Measurements from ENCODE around the gene KLK14. TPM values are rescaled to one million over a fixed set of nuclear protein-coding genes. Genes with fewer than 3 reads are reported as not detected.

The KLK14 gene
- total RNA-seq, 1 donor from 2014 or later: 1.2 TPM

GRCh38 chr19:51070334-51071094, 12.2 kb downstream of the KLK14 start:
- DNase-seq (ENCODE audit: low spot score): no peak
- H3K27me3 Mint-ChIP-seq (ENCODE audit: insufficient read depth): peaks cover 26% of the 10 kb centered on the region
- H3K27ac Mint-ChIP-seq: no peak overlapping the region
- no peaks in the 10 kb centered on the region for H3K36me3 Mint-ChIP-seq (ENCODE audit: low read depth)
- no peaks in the 10 kb centered on the region for H3K4me1 Mint-ChIP-seq (ENCODE audit: low read depth)
- H3K9me3 Mint-ChIP-seq: peaks cover 12% of the 10 kb centered on the region
- intact Hi-C loops (cut with micrococcal nuclease): no loop called here
- no peak overlapping the region for H3K4me3 Mint-ChIP-seq

- no peaks in the 10 kb centered on the region for H3K36me3 Mint-ChIP-seq (ENCODE audit: low read depth)
- H3K9me3 Mint-ChIP-seq: no peaks in the 10 kb centered on the region
- no peak overlapping the region for H3K27ac Mint-ChIP-seq
- peaks cover 23% of the 10 kb centered on the region for H3K27me3 Mint-ChIP-seq (ENCODE audit: insufficient read depth)
- no peak for DNase-seq (ENCODE audit: low spot score)
- intact Hi-C loops (cut with micrococcal nuclease): no loop called here
- no peak overlapping the region for H3K4me3 Mint-ChIP-seq
- H3K4me1 Mint-ChIP-seq (ENCODE audit: low read depth): no peaks in the 10 kb centered on the region
These were observed 16.1 kb downstream of the KLK14 start for GRCh38 chr19:51066393-51067186.

GRCh38 chr19:51065221-51065960, 17.3 kb downstream of the KLK14 start:
- no peak overlapping the region for H3K4me3 Mint-ChIP-seq

GRCh38 chr19:51064534-51065220, 18.0 kb downstream of the KLK14 start, which contains the start of gene KLK13:
Gene KLK13, minus strand, starts transcription at chr19:51065092. Its CDS starts 25 bp downstream, at chr19:51065067.
- no peak for DNase-seq (ENCODE audit: low spot score)
- no peaks in the 10 kb centered on the region for H3K9me3 Mint-ChIP-seq
- H3K36me3 Mint-ChIP-seq (ENCODE audit: low read depth): no peaks in the 10 kb centered on the region
- no peak within 1 kb of the TSS for H3K4me3 Mint-ChIP-seq
- no peak within 1 kb of the TSS for H3K27ac Mint-ChIP-seq
- peaks cover 20% of the 10 kb centered on the region for H3K27me3 Mint-ChIP-seq (ENCODE audit: insufficient read depth)
- H3K4me1 Mint-ChIP-seq (ENCODE audit: low read depth): no peaks in the 10 kb centered on the region
- intact Hi-C loops (cut with micrococcal nuclease): no loop called here

More at GRCh38 chr19:51065221-51065960, 17.3 kb downstream of the KLK14 start:
- Mint-ChIP-seq H3K9me3 (no peaks in the 10 kb centered on the region), H3K4me1 (ENCODE audit: low read depth) (no peaks in the 10 kb centered on the region), H3K27ac (no peak overlapping the region), H3K27me3 (ENCODE audit: insufficient read depth) (peaks cover 20% of the 10 kb centered on the region), H3K36me3 (ENCODE audit: low read depth) (no peaks in the 10 kb centered on the region)
- intact Hi-C loops (cut with micrococcal nuclease): no loop called here
- DNase-seq (ENCODE audit: low spot score): no peak

GRCh38 chr19:51063664-51064063, 19.0 kb downstream of the KLK14 start:
- DNase-seq (ENCODE audit: low spot score): no peak
- H3K4me1 Mint-ChIP-seq (ENCODE audit: low read depth): no peaks in the 10 kb centered on the region
- H3K36me3 Mint-ChIP-seq (ENCODE audit: low read depth): no peaks in the 10 kb centered on the region
- intact Hi-C loops (cut with micrococcal nuclease): no loop called here
- H3K4me3 Mint-ChIP-seq: no peak overlapping the region
- H3K27me3 Mint-ChIP-seq (ENCODE audit: insufficient read depth): peaks cover 20% of the 10 kb centered on the region
- no peaks in the 10 kb centered on the region for H3K9me3 Mint-ChIP-seq
- H3K27ac Mint-ChIP-seq: no peak overlapping the region

GRCh38 chr19:51060973-51061372, 21.7 kb downstream of the KLK14 start:
- Mint-ChIP-seq H3K4me3 (no peak overlapping the region), H3K36me3 (ENCODE audit: low read depth) (no peaks in the 10 kb centered on the region), H3K9me3 (no peaks in the 10 kb centered on the region), H3K27me3 (ENCODE audit: insufficient read depth) (peaks cover 12% of the 10 kb centered on the region), H3K27ac (no peak overlapping the region), H3K4me1 (ENCODE audit: low read depth) (no peaks in the 10 kb centered on the region)
- no peak for DNase-seq (ENCODE audit: low spot score)
- intact Hi-C loops (cut with micrococcal nuclease): no loop called here

GRCh38 chr19:51060336-51060735, 22.4 kb downstream of the KLK14 start:
- peaks cover 13% of the 10 kb centered on the region for H3K27me3 Mint-ChIP-seq (ENCODE audit: insufficient read depth)
- DNase-seq (ENCODE audit: low spot score): no peak
- no peak overlapping the region for H3K27ac Mint-ChIP-seq
- H3K36me3 Mint-ChIP-seq (ENCODE audit: low read depth): no peaks in the 10 kb centered on the region
- no peaks in the 10 kb centered on the region for H3K9me3 Mint-ChIP-seq
- intact Hi-C loops (cut with micrococcal nuclease): no loop called here
- no peaks in the 10 kb centered on the region for H3K4me1 Mint-ChIP-seq (ENCODE audit: low read depth)
- H3K4me3 Mint-ChIP-seq: no peak overlapping the region

- no peak for DNase-seq (ENCODE audit: low spot score)
- Mint-ChIP-seq H3K27me3 (ENCODE audit: insufficient read depth) (peaks cover 13% of the 10 kb centered on the region), H3K4me3 (no peak overlapping the region), H3K27ac (no peak overlapping the region), H3K4me1 (ENCODE audit: low read depth) (no peaks in the 10 kb centered on the region), H3K36me3 (ENCODE audit: low read depth) (no peaks in the 10 kb centered on the region), H3K9me3 (no peaks in the 10 kb centered on the region)
- intact Hi-C loops (cut with micrococcal nuclease): no loop called here
These were observed 23.0 kb downstream of the KLK14 start for GRCh38 chr19:51059715-51060114.

GRCh38 chr19:51055866-51056265, 26.8 kb downstream of the KLK14 start:
- H3K4me3 Mint-ChIP-seq: no peak overlapping the region
- intact Hi-C loops (cut with micrococcal nuclease): no loop called here
- H3K9me3 Mint-ChIP-seq: no peaks in the 10 kb centered on the region

GRCh38 chr19:51047031-51047335, 35.7 kb downstream of the KLK14 start:
- Mint-ChIP-seq H3K27ac (no peak overlapping the region), H3K9me3 (no peaks in the 10 kb centered on the region), H3K4me3 (no peak overlapping the region), H3K4me1 (ENCODE audit: low read depth) (no peaks in the 10 kb centered on the region), H3K36me3 (ENCODE audit: low read depth) (no peaks in the 10 kb centered on the region), H3K27me3 (ENCODE audit: insufficient read depth) (peaks cover 14% of the 10 kb centered on the region)
- intact Hi-C loops (cut with micrococcal nuclease): no loop called here
- no peak for DNase-seq (ENCODE audit: low spot score)

More at GRCh38 chr19:51055866-51056265, 26.8 kb downstream of the KLK14 start:
- DNase-seq (ENCODE audit: low spot score): no peak
- H3K4me1 Mint-ChIP-seq (ENCODE audit: low read depth): no peaks in the 10 kb centered on the region
- H3K27me3 Mint-ChIP-seq (ENCODE audit: insufficient read depth): peaks cover 4% of the 10 kb centered on the region
- no peaks in the 10 kb centered on the region for H3K36me3 Mint-ChIP-seq (ENCODE audit: low read depth)
- H3K27ac Mint-ChIP-seq: no peak overlapping the region

GRCh38 chr19:51044327-51044726, 38.4 kb downstream of the KLK14 start:
- intact Hi-C loops (cut with micrococcal nuclease): no loop called here

GRCh38 chr19:51043497-51043896, 39.2 kb downstream of the KLK14 start:
- intact Hi-C loops (cut with micrococcal nuclease): no loop called here
- no peaks in the 10 kb centered on the region for H3K9me3 Mint-ChIP-seq
- no peaks in the 10 kb centered on the region for H3K4me1 Mint-ChIP-seq (ENCODE audit: low read depth)
- DNase-seq (ENCODE audit: low spot score): no peak
- no peaks in the 10 kb centered on the region for H3K36me3 Mint-ChIP-seq (ENCODE audit: low read depth)
- H3K4me3 Mint-ChIP-seq: no peak overlapping the region
- H3K27me3 Mint-ChIP-seq (ENCODE audit: insufficient read depth): peaks cover 14% of the 10 kb centered on the region
- no peak overlapping the region for H3K27ac Mint-ChIP-seq

More at GRCh38 chr19:51044327-51044726, 38.4 kb downstream of the KLK14 start:
- Mint-ChIP-seq H3K27ac (no peak overlapping the region), H3K9me3 (no peaks in the 10 kb centered on the region), H3K36me3 (ENCODE audit: low read depth) (no peaks in the 10 kb centered on the region), H3K4me1 (ENCODE audit: low read depth) (no peaks in the 10 kb centered on the region), H3K4me3 (no peak overlapping the region), H3K27me3 (ENCODE audit: insufficient read depth) (peaks cover 14% of the 10 kb centered on the region)
- no peak for DNase-seq (ENCODE audit: low spot score)

Data from activated T-helper 1 cell treated with anti-CD3 and anti-CD28 coated beads, Interleukin-12 subunit alpha, Interleukin-12 subunit beta, Interleukin-2, Interleukin-4 antibody, amounts not matched to agents 30 ng/mL and 10 ng/mL and 1 ng/mL, durations not matched to agents 14 hours and 24 hours and 36 hours (primary cell).